ENCODE measurements around the gene POU2AF3. TPM values are rescaled to one million over a fixed set of nuclear protein-coding genes. Genes with fewer than 3 reads are reported as not detected.

The POU2AF3 gene
- total and polyA plus RNA-seq, 10 of the 15 experiments (the other 5 are each of a cell fraction or from before 2014, with no cell fraction given), result 0.17 TPM; not detected in 8

DNA sequence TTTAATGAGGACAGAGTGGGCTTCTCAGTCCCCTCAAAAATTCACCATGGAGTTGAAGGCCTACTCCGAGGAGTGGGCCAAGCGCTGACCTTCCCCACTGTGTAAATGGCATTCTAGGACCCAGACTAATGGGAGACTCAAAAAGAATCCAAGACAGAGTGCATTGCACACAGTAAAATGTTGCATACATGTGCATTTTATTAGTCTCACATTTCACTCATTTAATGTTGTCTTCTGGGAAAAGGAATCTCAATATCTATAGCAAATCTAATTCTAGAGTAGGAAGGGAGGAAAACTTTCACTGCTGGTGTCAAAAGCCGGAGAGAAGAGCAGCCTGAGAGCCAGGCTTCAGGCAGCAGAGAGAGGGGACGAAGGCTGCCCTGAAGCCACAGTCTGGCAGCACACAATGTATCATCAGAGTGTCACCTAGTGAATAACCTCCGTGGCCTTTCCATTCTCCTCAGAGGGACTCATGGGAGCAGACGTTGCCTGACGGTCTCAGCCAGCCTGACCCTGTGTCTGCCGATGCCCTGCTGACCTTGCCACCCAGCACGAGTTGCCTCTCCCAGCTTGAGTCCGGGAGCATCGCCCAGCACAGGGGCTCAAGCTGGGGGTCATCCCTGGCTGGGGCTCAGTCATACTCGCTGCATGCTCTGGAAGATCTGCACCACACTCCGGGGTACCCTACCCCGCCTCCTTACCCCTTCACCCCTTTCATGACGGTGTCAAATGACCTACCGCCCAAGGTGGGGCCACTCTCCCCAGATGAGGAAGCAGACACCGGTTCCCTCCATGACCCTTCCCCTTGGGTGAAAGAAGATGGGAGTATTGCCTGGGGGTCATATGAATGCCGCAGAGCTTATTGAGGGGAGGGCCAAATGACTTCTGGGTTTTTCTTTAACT, 12.9 kb upstream of the POU2AF3 start:
- TF ChIP-seq, protein P1, sequence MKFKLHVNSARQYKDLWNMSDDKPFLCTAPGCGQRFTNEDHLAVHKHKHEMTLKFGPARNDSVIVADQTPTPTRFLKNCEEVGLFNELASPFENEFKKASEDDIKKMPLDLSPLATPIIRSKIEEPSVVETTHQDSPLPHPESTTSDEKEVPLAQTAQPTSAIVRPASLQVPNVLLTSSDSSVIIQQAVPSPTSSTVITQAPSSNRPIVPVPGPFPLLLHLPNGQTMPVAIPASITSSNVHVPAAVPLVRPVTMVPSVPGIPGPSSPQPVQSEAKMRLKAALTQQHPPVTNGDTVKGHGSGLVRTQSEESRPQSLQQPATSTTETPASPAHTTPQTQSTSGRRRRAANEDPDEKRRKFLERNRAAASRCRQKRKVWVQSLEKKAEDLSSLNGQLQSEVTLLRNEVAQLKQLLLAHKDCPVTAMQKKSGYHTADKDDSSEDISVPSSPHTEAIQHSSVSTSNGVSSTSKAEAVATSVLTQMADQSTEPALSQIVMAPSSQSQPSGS (IDR thresholded peaks at IDR 0.05; ENCODE audit: low read length), result no peak
- no peak for TF ChIP-seq TCF12 (IDR thresholded peaks at IDR 0.05; ENCODE audit: low read depth, low read length)
- no peak for TF ChIP-seq MEF2A (IDR thresholded peaks at IDR 0.05; ENCODE audit: insufficient read depth, low read depth, low read length)
- no peak for TF ChIP-seq IKZF1 (conservative IDR thresholded peaks at IDR 0.05)
- TF ChIP-seq ZNF24 (IDR thresholded peaks at IDR 0.05), result no peak
- TF ChIP-seq, protein P2, sequence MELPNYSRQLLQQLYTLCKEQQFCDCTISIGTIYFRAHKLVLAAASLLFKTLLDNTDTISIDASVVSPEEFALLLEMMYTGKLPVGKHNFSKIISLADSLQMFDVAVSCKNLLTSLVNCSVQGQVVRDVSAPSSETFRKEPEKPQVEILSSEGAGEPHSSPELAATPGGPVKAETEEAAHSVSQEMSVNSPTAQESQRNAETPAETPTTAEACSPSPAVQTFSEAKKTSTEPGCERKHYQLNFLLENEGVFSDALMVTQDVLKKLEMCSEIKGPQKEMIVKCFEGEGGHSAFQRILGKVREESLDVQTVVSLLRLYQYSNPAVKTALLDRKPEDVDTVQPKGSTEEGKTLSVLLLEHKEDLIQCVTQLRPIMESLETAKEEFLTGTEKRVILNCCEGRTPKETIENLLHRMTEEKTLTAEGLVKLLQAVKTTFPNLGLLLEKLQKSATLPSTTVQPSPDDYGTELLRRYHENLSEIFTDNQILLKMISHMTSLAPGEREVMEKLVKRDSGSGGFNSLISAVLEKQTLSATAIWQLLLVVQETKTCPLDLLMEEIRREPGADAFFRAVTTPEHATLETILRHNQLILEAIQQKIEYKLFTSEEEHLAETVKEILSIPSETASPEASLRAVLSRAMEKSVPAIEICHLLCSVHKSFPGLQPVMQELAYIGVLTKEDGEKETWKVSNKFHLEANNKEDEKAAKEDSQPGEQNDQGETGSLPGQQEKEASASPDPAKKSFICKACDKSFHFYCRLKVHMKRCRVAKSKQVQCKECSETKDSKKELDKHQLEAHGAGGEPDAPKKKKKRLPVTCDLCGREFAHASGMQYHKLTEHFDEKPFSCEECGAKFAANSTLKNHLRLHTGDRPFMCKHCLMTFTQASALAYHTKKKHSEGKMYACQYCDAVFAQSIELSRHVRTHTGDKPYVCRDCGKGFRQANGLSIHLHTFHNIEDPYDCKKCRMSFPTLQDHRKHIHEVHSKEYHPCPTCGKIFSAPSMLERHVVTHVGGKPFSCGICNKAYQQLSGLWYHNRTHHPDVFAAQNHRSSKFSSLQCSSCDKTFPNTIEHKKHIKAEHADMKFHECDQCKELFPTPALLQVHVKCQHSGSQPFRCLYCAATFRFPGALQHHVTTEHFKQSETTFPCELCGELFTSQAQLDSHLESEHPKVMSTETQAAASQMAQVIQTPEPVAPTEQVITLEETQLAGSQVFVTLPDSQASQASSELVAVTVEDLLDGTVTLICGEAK (IDR thresholded peaks at IDR 0.05; ENCODE audit: borderline replicate concordance), result no peak
- TF ChIP-seq FOXM1 (IDR thresholded peaks at IDR 0.05; ENCODE audit: low read depth, low read length), result no peak

More for the DNA sequence above, 12.9 kb upstream of the POU2AF3 start:
- FAIRE-seq (no peak), ATAC-seq (no peak), DNase-seq (ENCODE audit: low read depth, low spot score) (no peak)
- Histone ChIP-seq H4K20me1 (ENCODE audit: control insufficient read depth, insufficient read depth) (no peaks in the 10 kb centered on the region), H3K9me3 (replicated peaks; ENCODE audit: control insufficient read depth, insufficient read depth, low read length) (no peaks in the 10 kb centered on the region), H3K4me1 (ENCODE audit: control insufficient read depth, insufficient read depth, low read length) (no peaks in the 10 kb centered on the region), H3K9ac (ENCODE audit: control insufficient read depth, insufficient read depth, low read length) (no peak overlapping the region), H3K36me3 (ENCODE audit: control insufficient read depth in 2 of 2, insufficient read depth in 2 of 2, low read length in 1 of 2) (no peaks in the 10 kb centered on the region), H3K27ac (ENCODE audit: control insufficient read depth, insufficient read depth) (no peak overlapping the region), H3K27me3 (replicated peaks in 1 of 2; ENCODE audit: control insufficient read depth in 2 of 2, insufficient read depth in 2 of 2, low read length in 1 of 2) (peaks cover 0 to 3% of the 10 kb centered on the region in 2 experiments; a peak in 2 of 4 replicates), H3K4me3 (no peak overlapping the region), H3K4me2 (ENCODE audit: control insufficient read depth, insufficient read depth) (no peak overlapping the region), H3K79me2 (ENCODE audit: control insufficient read depth, insufficient read depth, low read length) (no peaks in the 10 kb centered on the region), H2AFZ (ENCODE audit: control insufficient read depth, low read depth, low read length) (no peak overlapping the region)
- ChIA-PET RAD21 (ENCODE audit: unreplicated experiment) (interaction anchor here (0.7 to 7.2 kb wide), 5 partner anchors 48 to 138 kb away, joined by 3 to 322 read pairs (median 3); no protein-coding TSS in a partner anchor), SMC1A (ENCODE audit: uncharacterized antibody, unreplicated experiment) (interaction anchor here (0.8 to 12.6 kb wide), 4 partner anchors 94 to 161 kb away, joined by 3 to 455 read pairs (median 26); partner anchors contain the start of gene POU2AF1), CTCF (interaction anchor here (0.7 to 13.8 kb wide), 6 partner anchors 9 to 161 kb away, joined by 3 to 680 read pairs (median 30); no protein-coding TSS in a partner anchor), POLR2A (interaction anchor here (0.9 kb wide), 1 partner anchor 132 kb away, joined by 3 read pairs; no protein-coding TSS in a partner anchor)
- in situ Hi-C loops (cut with MboI) (no loop called here), intact Hi-C loops (cut with micrococcal nuclease; ENCODE audit: unreplicated experiment) (no loop called here)
- WGBS (ENCODE audit: insufficient coverage, insufficient replicate concordance, low lambda C conversion rate, missing lambda C conversion rate), result 73% methylated on average over 18 of the region's 18 CpGs
- no TSS peak for BruUV-seq (replicated peaks)
